ENCODE measurements around the gene STEAP1B. TPM values are rescaled to one million over a fixed set of nuclear protein-coding genes. Genes with fewer than 3 reads are reported as not detected.

The STEAP1B gene
- polyA plus RNA-seq, 3 donors = 0.16 TPM; not detected in 2

DNA sequence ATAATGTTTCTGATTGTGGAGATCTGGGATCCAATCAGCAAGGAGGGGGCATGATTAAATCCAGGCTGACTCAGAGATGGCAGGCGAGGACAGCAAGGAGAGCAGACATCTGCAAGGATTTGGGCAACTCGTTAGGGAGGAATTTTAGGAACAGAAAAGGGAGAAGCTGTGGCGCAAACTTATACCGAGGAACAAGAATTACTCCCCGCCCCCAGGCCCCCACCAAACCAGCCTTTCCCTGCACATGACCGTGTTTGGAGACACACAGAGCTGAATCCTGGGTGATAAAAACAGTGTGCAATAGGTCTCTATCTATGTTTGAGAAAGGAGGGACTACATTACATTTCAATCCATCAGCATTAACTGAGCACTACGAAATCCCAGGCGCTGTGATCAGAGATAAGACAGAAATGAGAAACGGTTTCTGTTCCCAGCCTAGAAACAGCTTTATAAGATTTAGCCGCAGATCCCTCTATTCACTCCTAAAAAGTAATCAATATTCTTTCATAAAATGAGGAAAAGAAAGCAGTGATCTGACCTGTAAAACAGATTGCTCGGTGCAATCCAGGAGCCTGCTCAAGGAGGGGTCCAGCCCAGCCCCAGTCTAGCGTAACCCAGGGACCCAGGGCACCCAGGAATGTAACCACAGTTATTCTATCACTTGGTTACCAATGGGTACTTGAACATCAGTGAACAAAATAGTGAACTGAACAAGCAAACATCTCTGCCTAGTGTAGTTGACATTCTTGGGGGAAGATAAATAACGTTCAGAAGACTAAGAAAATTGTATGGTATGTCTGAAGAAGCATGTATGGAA lies 105.9 kb downstream of the STEAP1B start:
- Mint-ChIP-seq H3K36me3 (no peaks in the 10 kb centered on the region), H3K9me3 (peaks cover 0 to 3% (median 0%) of the 10 kb centered on the region in 7 donors), H3K4me3 (no peak overlapping the region), H3K27ac (no peak overlapping the region), H3K27me3 (ENCODE audit: low read depth in 3 of 3) (peaks cover 0 to 2% (median 0%) of the 10 kb centered on the region in 3 donors), H3K4me1 (no peaks in the 10 kb centered on the region)
- DNase-seq = no peak
- 90% methylated on average over 2 of the region's 13 CpGs for WGBS (ENCODE audit: insufficient coverage)
- Histone ChIP-seq H3K9ac (ENCODE audit: insufficient read depth, low read length, poor library complexity, severe bottlenecking) (no peak overlapping the region), H3K9me3 (replicated peaks in 1 of 2; ENCODE audit: control insufficient read depth in 1 of 2, insufficient read depth in 1 of 2, low read length in 2 of 2) (no peaks in the 10 kb centered on the region), H3K36me3 (replicated peaks in 1 of 2; ENCODE audit: control insufficient read depth in 1 of 2, insufficient read depth in 2 of 2, low read length in 2 of 2) (no peaks in the 10 kb centered on the region), H3K4me2 (replicated peaks; ENCODE audit: extremely low read depth, low read length, poor library complexity, severe bottlenecking) (no peak overlapping the region), H3K79me2 (ENCODE audit: insufficient read depth, low read length) (no peaks in the 10 kb centered on the region), H3K4me1 (ENCODE audit: control insufficient read depth in 1 of 2, insufficient read depth in 2 of 2, low read length in 2 of 2) (no peaks in the 10 kb centered on the region), H4K20me1 (ENCODE audit: insufficient read depth, low read length) (no peaks in the 10 kb centered on the region), H3K4me3 (replicated peaks in 1 of 3; ENCODE audit: low read depth in 2 of 3, low read length in 3 of 3) (no peak overlapping the region), H3K27ac (ENCODE audit: low read depth in 1 of 2, low read length in 2 of 2) (no peak overlapping the region), H3K27me3 (ENCODE audit: control insufficient read depth in 2 of 2, insufficient read depth in 2 of 2, low read length in 2 of 2) (no peaks in the 10 kb centered on the region), H2AFZ (ENCODE audit: insufficient read depth, low read depth, low read length, poor library complexity, severe bottlenecking) (no peak overlapping the region)
- TF ChIP-seq, protein P1, sequence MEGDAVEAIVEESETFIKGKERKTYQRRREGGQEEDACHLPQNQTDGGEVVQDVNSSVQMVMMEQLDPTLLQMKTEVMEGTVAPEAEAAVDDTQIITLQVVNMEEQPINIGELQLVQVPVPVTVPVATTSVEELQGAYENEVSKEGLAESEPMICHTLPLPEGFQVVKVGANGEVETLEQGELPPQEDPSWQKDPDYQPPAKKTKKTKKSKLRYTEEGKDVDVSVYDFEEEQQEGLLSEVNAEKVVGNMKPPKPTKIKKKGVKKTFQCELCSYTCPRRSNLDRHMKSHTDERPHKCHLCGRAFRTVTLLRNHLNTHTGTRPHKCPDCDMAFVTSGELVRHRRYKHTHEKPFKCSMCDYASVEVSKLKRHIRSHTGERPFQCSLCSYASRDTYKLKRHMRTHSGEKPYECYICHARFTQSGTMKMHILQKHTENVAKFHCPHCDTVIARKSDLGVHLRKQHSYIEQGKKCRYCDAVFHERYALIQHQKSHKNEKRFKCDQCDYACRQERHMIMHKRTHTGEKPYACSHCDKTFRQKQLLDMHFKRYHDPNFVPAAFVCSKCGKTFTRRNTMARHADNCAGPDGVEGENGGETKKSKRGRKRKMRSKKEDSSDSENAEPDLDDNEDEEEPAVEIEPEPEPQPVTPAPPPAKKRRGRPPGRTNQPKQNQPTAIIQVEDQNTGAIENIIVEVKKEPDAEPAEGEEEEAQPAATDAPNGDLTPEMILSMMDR (IDR thresholded peaks at IDR 0.05) = no peak
- intact Hi-C loops (cut with micrococcal nuclease) = no loop called here

DNA sequence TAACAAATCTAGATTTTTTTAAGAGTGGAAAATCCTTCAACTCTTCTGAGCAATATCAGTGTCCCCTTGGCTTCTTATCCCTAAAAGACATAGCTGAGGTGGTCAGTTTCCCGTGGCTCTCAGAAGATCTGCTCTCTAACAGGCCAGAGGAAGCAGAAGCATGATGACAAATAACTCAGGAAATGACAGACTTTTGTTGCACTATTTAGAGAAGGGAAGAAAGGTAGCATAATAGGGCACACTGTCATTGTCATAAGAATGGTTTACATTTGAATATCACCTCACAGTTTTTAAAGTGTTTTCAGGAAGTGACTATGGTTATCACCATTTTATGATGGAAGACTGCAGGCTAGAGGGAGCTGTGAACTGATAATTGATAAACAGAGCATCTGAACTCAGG lies 109.5 kb downstream of the STEAP1B start:
- no peak overlapping the region for H3K4me2 ChIP-seq (replicated peaks; ENCODE audit: extremely low read depth, low read length, poor library complexity, severe bottlenecking)
- no peak overlapping the region for H3K27ac ChIP-seq (ENCODE audit: low read depth in 1 of 2, low read length in 2 of 2)
- WGBS (ENCODE audit: insufficient coverage) = no CpG with 5 or more reads among the region's 1 CpG
- H3K36me3 ChIP-seq (replicated peaks in 1 of 2; ENCODE audit: control insufficient read depth in 1 of 2, insufficient read depth in 2 of 2, low read length in 2 of 2) = no peaks in the 10 kb centered on the region
- H3K4me3 ChIP-seq (replicated peaks in 1 of 3; ENCODE audit: low read depth in 2 of 3, low read length in 3 of 3) = no peak overlapping the region
- H4K20me1 ChIP-seq (ENCODE audit: insufficient read depth, low read length) = no peaks in the 10 kb centered on the region
- intact Hi-C loops (cut with micrococcal nuclease) = no loop called here
- H3K4me1 Mint-ChIP-seq = no peaks in the 10 kb centered on the region
- no peak overlapping the region for H3K4me3 Mint-ChIP-seq
- no peaks in the 10 kb centered on the region for H3K4me1 ChIP-seq (ENCODE audit: control insufficient read depth in 1 of 2, insufficient read depth in 2 of 2, low read length in 2 of 2)
- no peaks in the 10 kb centered on the region for H3K9me3 ChIP-seq (replicated peaks in 1 of 2; ENCODE audit: control insufficient read depth in 1 of 2, insufficient read depth in 1 of 2, low read length in 2 of 2)
- no peaks in the 10 kb centered on the region for H3K79me2 ChIP-seq (ENCODE audit: insufficient read depth, low read length)
- no peaks in the 10 kb centered on the region for H3K27me3 ChIP-seq (ENCODE audit: control insufficient read depth in 2 of 2, insufficient read depth in 2 of 2, low read length in 2 of 2)
- H3K27me3 Mint-ChIP-seq (ENCODE audit: low read depth in 3 of 3) = peaks cover 0 to 3% (median 2%) of the 10 kb centered on the region in 3 donors
- TF ChIP-seq, protein P1 (IDR thresholded peaks at IDR 0.05) = no peak
- H2AFZ ChIP-seq (ENCODE audit: insufficient read depth, low read depth, low read length, poor library complexity, severe bottlenecking) = no peak overlapping the region
- no peak for DNase-seq
- H3K9me3 Mint-ChIP-seq = peaks cover 0 to 2% (median 0%) of the 10 kb centered on the region in 7 donors
- H3K27ac Mint-ChIP-seq = no peak overlapping the region
- H3K36me3 Mint-ChIP-seq = no peaks in the 10 kb centered on the region
- no peak overlapping the region for H3K9ac ChIP-seq (ENCODE audit: insufficient read depth, low read length, poor library complexity, severe bottlenecking)
